A172 (cell line): ENCODE measurements around the gene GBF1. TPM values are rescaled to one million over a fixed set of nuclear protein-coding genes. Genes with fewer than 3 reads are reported as not detected.

Experiments
- DNase-seq: peaks from one replicate; pipeline ENCODE4 v3.0.0-alpha.2; 2015; ENCODE audit warnings: low spot score
- total RNA-seq: library from RNA; depleted of rRNA; stranded (reverse); fragments of >200 nt; shearing (Covaris generic); gene quantifications from 2 replicates; pipeline ENCODE4 v1.2.3, GENCODE V29; 2014

The GBF1 gene
- total RNA-seq, 1 experiment from 2014 or later: 31.9 TPM

GRCh38 chr10:102409604-102410428 lies 164.5 kb downstream of the GBF1 start:
- no peak for DNase-seq

GRCh38 chr10:102410429-102411073 lies 165.2 kb downstream of the GBF1 start:
- DNase-seq: no peak

- no peak for DNase-seq
Measured at GRCh38 chr10:102411341-102412255, 166.3 kb downstream of the GBF1 start.

- DNase-seq: no peak
Measured at GRCh38 chr10:102412293-102412692, 167.0 kb downstream of the GBF1 start.

- DNase-seq: peak; percentile 38
Measured at GRCh38 chr10:102413053-102413705, 167.8 kb downstream of the GBF1 start.

GRCh38 chr10:102413806-102414561 lies 168.7 kb downstream of the GBF1 start:
- no peak for DNase-seq

GRCh38 chr10:102414749-102415148 lies 169.4 kb downstream of the GBF1 start:
- no peak for DNase-seq

GRCh38 chr10:102416283-102416682 lies 171.0 kb downstream of the GBF1 start:
- DNase-seq: no peak

- no peak for DNase-seq
Measured at GRCh38 chr10:102416695-102417094, 171.4 kb downstream of the GBF1 start.

- DNase-seq: no peak
Measured at GRCh38 chr10:102418622-102419268, 173.4 kb downstream of the GBF1 start, which contains the start of gene PSD. PSD (minus strand) TSS chr10:102418785; CDS start chr10:102417038, 1,747 bp downstream.

GRCh38 chr10:102419269-102420180 lies 174.2 kb downstream of the GBF1 start:
- DNase-seq: no peak

GRCh38 chr10:102420181-102420713 lies 174.9 kb downstream of the GBF1 start:
- no peak for DNase-seq

- DNase-seq: peak; percentile 95
Measured at GRCh38 chr10:102420714-102421506, 175.6 kb downstream of the GBF1 start, which contains the start of gene FBXL15. FBXL15 (plus strand) TSS chr10:102420836; CDS start chr10:102421130, 294 bp downstream.

- no peak for DNase-seq
Measured at GRCh38 chr10:102421507-102421756, 176.1 kb downstream of the GBF1 start.

- no peak for DNase-seq
Measured at GRCh38 chr10:102421757-102422512, 176.6 kb downstream of the GBF1 start.

GRCh38 chr10:102422545-102423129 lies 177.3 kb downstream of the GBF1 start:
- DNase-seq: no peak

- DNase-seq: no peak
Measured at GRCh38 chr10:102423372-102423968, 178.1 kb downstream of the GBF1 start.
